Uterus (tissue), 4 donors: Measurements from ENCODE around the gene ANKRD39. TPM values are rescaled to one million over a fixed set of nuclear protein-coding genes. Genes with fewer than 3 reads are reported as not detected.

Experiments
- DNase-seq, 2 donors: peaks; one replicate each; pipeline ENCODE4 v3.0.0-alpha.2; 2019 to 2020
- H3K27ac ChIP-seq, 2 donors: fragments of 200-600 bp; sonication (generic); 1 replicate in 1 of 2; 2 replicates in 1 of 2; pipeline ENCODE4 v1.5.1; 2016 to 2018
- H3K27me3 ChIP-seq, 2 donors: fragments of 200-600 bp; sonication (generic); one replicate each; pipeline ENCODE4 v1.5.1; 2018 to 2019; ENCODE audit warnings: control low read depth in 1 of 2
- H3K36me3 ChIP-seq, 2 donors: fragments of 200-600 bp; sonication (generic); one replicate each; pipeline ENCODE4 v1.5.1; 2019; ENCODE audit warnings: control low read depth in 1 of 2
- H3K4me1 ChIP-seq, 2 donors: fragments of 200-600 bp; sonication (generic); one replicate each; pipeline ENCODE4 v1.5.1; 2018 to 2019; ENCODE audit warnings: control low read depth in 1 of 2
- H3K4me3 ChIP-seq, 2 donors: fragments of 200-600 bp; sonication (generic); 1 replicate in 1 of 2; 2 replicates in 1 of 2; pipeline ENCODE4 v1.5.1; 2018 to 2019; ENCODE audit warnings: mild to moderate bottlenecking in 1 of 2
- H3K9me3 ChIP-seq, 2 donors: fragments of 200-600 bp; sonication (generic); one replicate each; pipeline ENCODE4 v1.5.1; 2019; ENCODE audit warnings: control low read depth in 1 of 2
- CTCF ChIP-seq, 4 experiments: fragments of 200-600 bp in 2 of 4; fragments of 450-650 bp in 2 of 4; sonication (generic) in 2 of 4; IDR thresholded peaks; one replicate each; pipeline ENCODE4 v1.5.1; 2016 to 2019; ENCODE audit warnings: antibody characterized with exemption in 4 of 4, mild to moderate bottlenecking in 2 of 4, moderate library complexity in 1 of 4
- POLR2A ChIP-seq, 2 donors: fragments of 450-650 bp; IDR thresholded peaks; one replicate each; pipeline ENCODE4 v1.6.1; 2016; ENCODE audit warnings: antibody characterized with exemption in 2 of 2, mild to moderate bottlenecking in 1 of 2, moderate library complexity in 1 of 2
- intact Hi-C: fragments of 100-400 bp; cut with DNase I; formaldehyde crosslinking; loops from one replicate; pipeline ENCODE4 v1.15.1; 2023; ENCODE audit warnings: low total_unique reads
- total RNA-seq, 4 donors: library from RNA; depleted of rRNA in 3 of 4; stranded (reverse); fragments of >200 nt in 3 of 4; gene quantifications; one replicate each; pipeline versions ENCODE4 v1.1.0 to v1.2.4, GENCODE V29; 2014 to 2023
- donor health status: DM: yes; HTN: yes; CAD: no.

The ANKRD39 gene
- total RNA-seq, 4 donors from 2014 or later: 4.7 to 162 (median 16.9) TPM

GRCh38 chr2:96835830-96836229 lies 22.0 kb downstream of the ANKRD39 start:
- Histone ChIP-seq H3K27ac (no peak overlapping the region), H3K4me1 (peaks cover 0 to 5% of the 10 kb centered on the region in 2 donors), H3K4me3 (no peak overlapping the region), H3K27me3 (no peaks in the 10 kb centered on the region), H3K36me3 (no peaks in the 10 kb centered on the region), H3K9me3 (no peaks in the 10 kb centered on the region)
- TF ChIP-seq CTCF (IDR thresholded peaks at IDR 0.05) (no peak), POLR2A (IDR thresholded peaks at IDR 0.05) (no peak)
- DNase-seq: no peak
- intact Hi-C loops: no loop called here

- intact Hi-C loops: no loop called here
- no peaks in the 10 kb centered on the region for H3K9me3 ChIP-seq
- H3K4me1 ChIP-seq: no peaks in the 10 kb centered on the region
- no peaks in the 10 kb centered on the region for H3K27me3 ChIP-seq
- TF ChIP-seq POLR2A (IDR thresholded peaks at IDR 0.05): no peak
- no peak for TF ChIP-seq CTCF (IDR thresholded peaks at IDR 0.05)
- H3K4me3 ChIP-seq: no peak overlapping the region
- H3K27ac ChIP-seq: peak overlapping the region in 1 of 2 donors; percentile 44
- H3K36me3 ChIP-seq: no peaks in the 10 kb centered on the region
- DNase-seq: peak; percentile 46 to 49
Observed at GRCh38 chr2:96832754-96833507, 24.9 kb downstream of the ANKRD39 start.

GRCh38 chr2:96832408-96832753 lies 25.4 kb downstream of the ANKRD39 start:
- Histone ChIP-seq H3K4me3 (no peak overlapping the region), H3K9me3 (no peaks in the 10 kb centered on the region), H3K27ac (peak overlapping the region in 1 of 2 donors; percentile 44), H3K27me3 (no peaks in the 10 kb centered on the region), H3K4me1 (no peaks in the 10 kb centered on the region), H3K36me3 (no peaks in the 10 kb centered on the region)
- no peak for DNase-seq
- TF ChIP-seq CTCF (IDR thresholded peaks at IDR 0.05) (no peak), POLR2A (IDR thresholded peaks at IDR 0.05) (no peak)
- intact Hi-C loops: no loop called here

GRCh38 chr2:96831679-96832078 lies 26.1 kb downstream of the ANKRD39 start:
- no peaks in the 10 kb centered on the region for H3K36me3 ChIP-seq
- H3K27me3 ChIP-seq: no peaks in the 10 kb centered on the region
- intact Hi-C loops: no loop called here
- DNase-seq: no peak
- no peaks in the 10 kb centered on the region for H3K9me3 ChIP-seq
- H3K4me1 ChIP-seq: no peaks in the 10 kb centered on the region
- TF ChIP-seq CTCF (IDR thresholded peaks at IDR 0.05): no peak
- no peak for TF ChIP-seq POLR2A (IDR thresholded peaks at IDR 0.05)
- no peak overlapping the region for H3K27ac ChIP-seq
- H3K4me3 ChIP-seq: no peak overlapping the region

DNA sequence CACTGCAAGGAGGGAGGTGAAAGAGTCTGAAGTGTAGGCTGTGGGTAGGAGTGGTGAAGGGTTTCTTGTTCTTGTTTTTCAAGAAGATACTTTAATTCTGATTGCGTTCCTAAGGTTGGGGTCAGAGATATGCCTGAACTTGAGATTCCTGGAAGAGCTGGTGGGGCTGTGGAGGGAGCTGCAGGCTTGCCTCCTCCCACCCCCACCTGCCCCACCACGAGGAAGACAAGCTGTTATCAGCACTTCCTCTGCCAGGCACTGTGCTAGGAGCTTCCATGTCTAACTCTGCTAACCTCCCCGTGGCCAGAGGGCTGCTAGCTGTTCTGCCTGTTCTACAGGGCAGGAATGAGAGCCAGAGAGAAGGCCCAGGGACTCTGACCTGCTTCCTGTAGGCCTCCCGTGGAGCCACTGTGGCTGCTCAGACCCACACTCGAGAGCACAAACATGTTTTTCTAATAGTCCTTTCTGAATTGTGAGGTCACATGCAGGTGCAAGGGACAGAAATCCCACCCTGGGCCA lies 27.7 kb downstream of the ANKRD39 start:
- H3K36me3 ChIP-seq: no peaks in the 10 kb centered on the region
- TF ChIP-seq POLR2A (IDR thresholded peaks at IDR 0.05) (no peak), CTCF (IDR thresholded peaks at IDR 0.05) (no peak)
- H3K27me3 ChIP-seq: no peaks in the 10 kb centered on the region
- no peak for DNase-seq
- no peaks in the 10 kb centered on the region for H3K9me3 ChIP-seq
- no peak overlapping the region for H3K27ac ChIP-seq
- intact Hi-C loops: no loop called here
- no peak overlapping the region for H3K4me3 ChIP-seq
- no peaks in the 10 kb centered on the region for H3K4me1 ChIP-seq
